Mammary epithelial cell (primary cell): ENCODE measurements around the gene PLA2G4E.

Experiments
- EZH2 ChIP-seq: IDR thresholded peaks from 2 replicates; pipeline ENCODE4 v1.6.1; 2012; ENCODE audit warnings: low read length, inconsistent platforms, borderline replicate concordance
- TF ChIP-seq, protein P1 (sequence below), 2 donors: IDR thresholded peaks in 1 of 2; conservative IDR thresholded peaks in 1 of 2; 2 replicates each; pipeline ENCODE4 v1.5.1; 2011 to 2012; ENCODE audit warnings: inconsistent platforms in 2 of 2, low read length in 2 of 2, mild to moderate bottlenecking in 2 of 2, control low read depth in 1 of 2, low read depth in 1 of 2; ENCODE audit not compliant: insufficient read depth in 1 of 2; ENCODE audit errors: extremely low read depth in 1 of 2

DNA sequence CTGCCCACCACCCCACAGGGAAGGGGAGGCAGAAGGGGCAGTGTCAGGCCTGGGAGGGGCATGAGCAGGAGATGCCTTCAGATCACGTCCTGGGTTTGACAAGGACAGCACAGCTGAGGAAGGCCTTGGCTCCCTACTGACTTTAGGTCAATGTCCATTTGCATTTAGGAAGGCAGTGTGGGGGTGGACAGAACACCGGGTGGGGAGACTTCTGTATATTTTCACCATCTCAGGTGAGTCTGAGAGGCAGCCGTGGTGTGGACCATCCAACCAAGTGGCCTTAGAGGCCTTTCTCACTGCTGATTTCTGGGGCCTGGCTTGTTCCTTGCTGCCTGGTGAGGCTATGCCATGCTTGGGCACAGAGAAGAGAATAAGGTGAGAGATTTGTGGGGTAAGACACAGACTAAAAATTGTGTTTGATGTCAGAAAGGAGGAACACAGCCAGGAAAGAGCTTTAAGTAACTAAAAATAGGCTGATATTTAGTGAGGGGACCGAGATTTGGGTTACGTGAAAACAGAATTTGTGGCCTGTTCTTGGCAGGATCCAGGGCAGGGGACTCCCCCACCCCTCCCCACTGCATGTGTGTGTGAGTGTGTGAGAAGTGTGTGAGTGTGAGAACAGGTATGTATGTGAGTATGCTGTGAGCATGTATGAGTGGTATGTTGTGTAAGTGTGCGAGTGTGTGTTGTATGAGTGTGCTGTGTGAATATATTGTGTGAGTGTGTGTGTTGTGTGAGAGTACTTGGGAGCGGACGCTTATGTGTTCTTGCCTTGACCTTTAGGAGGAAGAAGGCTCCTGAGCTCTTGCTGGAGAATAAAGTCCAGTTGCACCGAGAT lies 11.8 kb upstream of the PLA2G4E start:
- TF ChIP-seq, protein P1, sequence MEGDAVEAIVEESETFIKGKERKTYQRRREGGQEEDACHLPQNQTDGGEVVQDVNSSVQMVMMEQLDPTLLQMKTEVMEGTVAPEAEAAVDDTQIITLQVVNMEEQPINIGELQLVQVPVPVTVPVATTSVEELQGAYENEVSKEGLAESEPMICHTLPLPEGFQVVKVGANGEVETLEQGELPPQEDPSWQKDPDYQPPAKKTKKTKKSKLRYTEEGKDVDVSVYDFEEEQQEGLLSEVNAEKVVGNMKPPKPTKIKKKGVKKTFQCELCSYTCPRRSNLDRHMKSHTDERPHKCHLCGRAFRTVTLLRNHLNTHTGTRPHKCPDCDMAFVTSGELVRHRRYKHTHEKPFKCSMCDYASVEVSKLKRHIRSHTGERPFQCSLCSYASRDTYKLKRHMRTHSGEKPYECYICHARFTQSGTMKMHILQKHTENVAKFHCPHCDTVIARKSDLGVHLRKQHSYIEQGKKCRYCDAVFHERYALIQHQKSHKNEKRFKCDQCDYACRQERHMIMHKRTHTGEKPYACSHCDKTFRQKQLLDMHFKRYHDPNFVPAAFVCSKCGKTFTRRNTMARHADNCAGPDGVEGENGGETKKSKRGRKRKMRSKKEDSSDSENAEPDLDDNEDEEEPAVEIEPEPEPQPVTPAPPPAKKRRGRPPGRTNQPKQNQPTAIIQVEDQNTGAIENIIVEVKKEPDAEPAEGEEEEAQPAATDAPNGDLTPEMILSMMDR (conservative IDR thresholded peaks at IDR 0.05 in 1 of 2, IDR thresholded peaks at IDR 0.05 in 1 of 2; ENCODE audit: extremely low read depth in 1 of 2, insufficient read depth in 1 of 2, low read depth in 1 of 2, low read length in 2 of 2): no peak
- no peak for TF ChIP-seq EZH2
